Neuronal stem cell (in vitro differentiated cells): ENCODE measurements around the gene ARHGAP22.

ENCODE experiments used
- DNase-seq: peaks from one replicate; pipeline ENCODE4 v3.0.0-alpha.2; 2013; ENCODE audit warnings: low spot score
- H2AFZ ChIP-seq: one replicate; pipeline ENCODE4 v1.6.1; 2013; ENCODE audit warnings: mild to moderate bottlenecking, low read length, inconsistent platforms
- H2AK5ac ChIP-seq: 2 replicates; pipeline ENCODE4 v1.6.1; 2013; ENCODE audit warnings: low read depth, mild to moderate bottlenecking, inconsistent platforms, low read length, moderate library complexity, mixed read lengths
- H2BK120ac ChIP-seq: 2 replicates; pipeline ENCODE4 v1.6.1; 2013; ENCODE audit warnings: low read depth, mild to moderate bottlenecking, inconsistent platforms, low read length, moderate library complexity, mixed read lengths
- H2BK12ac ChIP-seq: one replicate; pipeline ENCODE4 v1.6.1; 2013; ENCODE audit warnings: low read length, inconsistent platforms
- H2BK15ac ChIP-seq: 2 replicates; pipeline ENCODE4 v1.6.1; 2013; ENCODE audit warnings: mild to moderate bottlenecking, low read length, inconsistent platforms, mixed read lengths
- H2BK5ac ChIP-seq: one replicate; pipeline ENCODE4 v1.6.1; 2013; ENCODE audit warnings: inconsistent platforms, mild to moderate bottlenecking, low read length, moderate library complexity
- H3K14ac ChIP-seq: one replicate; pipeline ENCODE4 v1.6.1; 2013; ENCODE audit warnings: low read length, inconsistent platforms
- H3K18ac ChIP-seq: 2 replicates; pipeline ENCODE4 v1.6.1; 2013; ENCODE audit warnings: low read length, inconsistent platforms
- H3K23ac ChIP-seq: 2 replicates; pipeline ENCODE4 v1.6.1; 2013; ENCODE audit warnings: low read depth, mild to moderate bottlenecking, mixed read lengths, low read length, inconsistent platforms; ENCODE audit not compliant: poor library complexity
- H3K27ac ChIP-seq: replicated peaks from 3 replicates; pipeline ENCODE4 v1.5.1; 2013; ENCODE audit warnings: low read length, inconsistent platforms
- H3K27me3 ChIP-seq, 3 experiments: 2 replicates each; pipeline ENCODE4 v1.6.1; 2013; ENCODE audit warnings: low read length in 3 of 3, mild to moderate bottlenecking in 2 of 3, inconsistent platforms in 1 of 3, low read depth in 1 of 3, mixed read lengths in 1 of 3, moderate library complexity in 1 of 3; ENCODE audit not compliant: control insufficient read depth in 3 of 3, insufficient read depth in 3 of 3
- H3K36me3 ChIP-seq, 2 donors: replicated peaks in 1 of 2; 2 replicates each; pipeline ENCODE4 v1.6.1; 2013; ENCODE audit warnings: low read length in 2 of 2; ENCODE audit not compliant: control insufficient read depth in 2 of 2, insufficient read depth in 2 of 2
- H3K4ac ChIP-seq: 2 replicates; pipeline ENCODE4 v1.6.1; 2013; ENCODE audit warnings: inconsistent platforms, mild to moderate bottlenecking, low read length, moderate library complexity
- H3K4me1 ChIP-seq, 2 donors: 1 replicate in 1 of 2; 2 replicates in 1 of 2; pipeline ENCODE4 v1.6.1; 2013; ENCODE audit warnings: low read length in 2 of 2, low read depth in 1 of 2; ENCODE audit not compliant: control insufficient read depth in 2 of 2, insufficient read depth in 1 of 2
- H3K4me2 ChIP-seq: one replicate; pipeline ENCODE4 v1.6.1; 2013; ENCODE audit warnings: mild to moderate bottlenecking, low read length, inconsistent platforms; ENCODE audit not compliant: insufficient read depth, poor library complexity, severe bottlenecking
- H3K4me3 ChIP-seq, 2 donors: 2 replicates each; pipeline ENCODE4 v1.5.1; 2013; ENCODE audit warnings: low read length in 2 of 2, mild to moderate bottlenecking in 2 of 2, inconsistent platforms in 1 of 2, moderate library complexity in 1 of 2
- H3K79me1 ChIP-seq: one replicate; pipeline ENCODE4 v1.6.1; 2013; ENCODE audit warnings: low read depth, mild to moderate bottlenecking, inconsistent platforms, low read length, moderate library complexity
- H3K9ac ChIP-seq: one replicate; pipeline ENCODE4 v1.6.1; 2013; ENCODE audit warnings: mild to moderate bottlenecking, low read depth, low read length, inconsistent platforms; ENCODE audit not compliant: poor library complexity
- H3K9me3 ChIP-seq, 2 donors: replicated peaks in 1 of 2; 2 replicates each; pipeline versions ENCODE3 to v1.6.1; 2013; ENCODE audit warnings: low read length in 2 of 2, mild to moderate bottlenecking in 2 of 2, inconsistent platforms in 1 of 2, low read depth in 1 of 2, mixed read lengths in 1 of 2, moderate library complexity in 1 of 2; ENCODE audit not compliant: control insufficient read depth in 2 of 2, insufficient read depth in 1 of 2
- H4K8ac ChIP-seq: one replicate; pipeline ENCODE4 v1.6.1; 2013; ENCODE audit warnings: low read depth, mild to moderate bottlenecking, inconsistent platforms, low read length, moderate library complexity
- H4K91ac ChIP-seq: one replicate; pipeline ENCODE4 v1.6.1; 2013; ENCODE audit warnings: low read length, low read depth, mild to moderate bottlenecking, inconsistent platforms; ENCODE audit not compliant: poor library complexity
- WGBS, 2 donors: extraction: QIAGEN DNeasy Blood & Tissue Kit; methylation state at CpG; one replicate each; pipeline ENCODE4 v1.1.7; 2013; ENCODE audit warnings: missing lambda C conversion rate in 2 of 2, mixed read lengths in 1 of 2; ENCODE audit not compliant: insufficient read length in 2 of 2, insufficient replicate concordance in 1 of 2; ENCODE audit errors: extremely low coverage in 2 of 2; 5-methylcytosine and 5-hydroxymethylcytosine counted together

The ARHGAP22 gene

DNA sequence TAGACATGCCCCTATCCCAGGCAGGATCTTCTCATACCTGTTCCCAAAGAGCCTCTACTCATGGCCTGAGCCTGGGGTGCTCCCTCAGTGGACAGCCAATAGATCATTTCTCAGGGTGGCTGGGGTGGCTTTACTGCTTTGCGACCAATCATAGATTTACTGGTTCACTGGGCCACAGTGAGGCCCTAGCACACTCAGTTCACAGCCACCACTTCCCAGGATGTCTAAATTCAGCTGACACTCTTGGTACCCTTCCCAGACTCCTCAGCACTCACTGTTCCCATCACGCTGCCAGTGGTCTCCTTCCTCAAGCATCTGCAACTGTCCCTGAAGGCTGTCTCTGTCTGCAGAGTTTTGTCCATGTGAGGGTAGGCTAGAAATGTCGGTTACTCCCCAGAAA, 50.6 kb downstream of the ARHGAP22 start:
- no peak overlapping the region for H2AK5ac ChIP-seq
- H3K23ac ChIP-seq = no peak overlapping the region
- no peaks in the 10 kb centered on the region for H3K36me3 ChIP-seq
- no peak overlapping the region for H3K9ac ChIP-seq
- no peak overlapping the region for H3K18ac ChIP-seq
- H4K91ac ChIP-seq = no peak overlapping the region
- H2AFZ ChIP-seq = no peak overlapping the region
- no peak for DNase-seq
- no peak overlapping the region for H4K8ac ChIP-seq
- H2BK15ac ChIP-seq = no peak overlapping the region
- H3K4me3 ChIP-seq = no peak overlapping the region
- no peak overlapping the region for H3K27ac ChIP-seq
- no peaks in the 10 kb centered on the region for H3K9me3 ChIP-seq
- H3K27me3 ChIP-seq = no peaks in the 10 kb centered on the region
- H3K4me2 ChIP-seq = no peak overlapping the region
- H2BK5ac ChIP-seq = no peak overlapping the region
- H3K4me1 ChIP-seq = no peaks in the 10 kb centered on the region
- no peaks in the 10 kb centered on the region for H3K79me1 ChIP-seq
- no peak overlapping the region for H2BK120ac ChIP-seq
- H3K4ac ChIP-seq = no peak overlapping the region
- no peak overlapping the region for H2BK12ac ChIP-seq
- H3K14ac ChIP-seq = no peak overlapping the region
- WGBS, 2 donors = no CpG with 5 or more reads among the region's 3 CpGs

DNA sequence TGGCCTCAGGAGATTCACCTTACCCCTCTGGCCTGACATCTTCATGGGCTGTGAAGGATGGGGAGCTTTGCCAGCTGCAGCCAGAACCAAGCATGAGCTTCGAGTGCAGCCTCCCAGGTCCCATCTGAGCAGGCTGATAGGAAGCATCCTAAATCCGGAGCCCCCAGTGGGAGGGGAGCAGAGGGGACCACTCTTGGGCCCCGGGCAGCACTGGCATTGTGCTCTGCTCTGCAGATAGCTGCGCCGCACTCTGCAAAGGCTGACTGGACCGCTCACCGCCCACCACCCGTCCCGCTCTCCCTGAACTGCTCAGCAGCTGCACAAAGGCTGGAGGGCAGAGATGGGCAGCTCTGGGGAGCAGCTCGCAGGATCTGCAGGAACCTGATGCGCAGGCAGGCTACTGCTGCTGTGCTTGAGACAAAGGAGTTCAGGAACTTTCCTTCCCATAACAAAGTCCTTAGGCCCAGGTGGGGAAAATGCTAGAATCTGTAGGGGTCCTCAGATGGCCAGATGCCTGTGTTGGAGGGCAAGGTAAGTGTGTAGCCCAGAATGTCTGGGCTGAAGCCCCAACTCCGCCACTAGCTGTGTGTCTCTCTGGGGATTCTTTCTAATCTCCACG, 51.8 kb downstream of the ARHGAP22 start:
- Histone ChIP-seq H3K4me2 (no peak overlapping the region), H2BK5ac (no peak overlapping the region), H2BK15ac (no peak overlapping the region), H3K27me3 (no peaks in the 10 kb centered on the region), H3K4me3 (no peak overlapping the region), H3K18ac (peak overlapping the region; percentile 11), H2BK120ac (no peak overlapping the region), H4K91ac (no peak overlapping the region), H4K8ac (no peak overlapping the region), H2BK12ac (peak overlapping the region; percentile 64), H3K4ac (no peak overlapping the region), H3K36me3 (no peaks in the 10 kb centered on the region), H3K79me1 (no peaks in the 10 kb centered on the region), H3K27ac (no peak overlapping the region), H2AK5ac (peak overlapping the region; percentile 29), H3K4me1 (no peaks in the 10 kb centered on the region), H3K14ac (no peak overlapping the region), H3K23ac (no peak overlapping the region), H3K9ac (no peak overlapping the region), H2AFZ (no peak overlapping the region), H3K9me3 (no peaks in the 10 kb centered on the region)
- DNase-seq = no peak
- whole genome bisulfite sequencing, 2 donors = no CpG with 5 or more reads among the region's 13 CpGs

DNA sequence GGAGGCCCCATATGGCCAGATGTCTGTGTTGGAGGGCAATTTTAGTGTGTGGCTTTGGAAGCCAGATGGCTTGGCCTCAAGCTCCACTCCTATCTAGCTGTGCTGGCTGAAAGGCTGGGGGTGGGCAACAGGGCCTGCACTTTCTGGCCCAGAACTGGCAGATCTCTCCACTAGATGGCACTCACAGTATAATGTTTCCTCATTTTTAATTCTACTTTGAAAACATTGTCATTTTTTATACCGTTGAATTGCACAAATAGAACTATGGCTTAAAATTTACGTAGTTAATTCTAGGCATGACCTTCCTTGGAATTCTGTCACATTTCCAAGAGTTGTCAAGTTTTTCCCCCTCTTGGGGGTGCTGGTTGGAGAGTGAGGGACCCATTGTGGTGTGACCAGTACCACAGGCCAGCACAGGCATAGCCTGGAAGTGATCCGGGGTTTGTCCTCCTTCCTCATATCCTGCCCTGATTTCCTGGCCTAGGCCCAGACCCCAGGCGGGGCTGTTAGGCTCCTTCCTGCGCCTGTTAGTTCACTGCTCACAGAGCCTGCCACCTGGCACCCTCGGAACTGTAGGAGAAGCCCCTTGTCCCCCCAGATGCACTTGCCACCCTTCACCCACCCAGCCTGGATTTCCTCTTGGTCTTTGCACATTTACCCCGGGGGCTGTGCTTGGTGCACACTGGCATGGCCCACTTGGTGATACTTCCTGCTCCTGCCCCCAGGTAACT, 52.8 kb downstream of the ARHGAP22 start:
- H3K4me2 ChIP-seq = no peak overlapping the region

DNA sequence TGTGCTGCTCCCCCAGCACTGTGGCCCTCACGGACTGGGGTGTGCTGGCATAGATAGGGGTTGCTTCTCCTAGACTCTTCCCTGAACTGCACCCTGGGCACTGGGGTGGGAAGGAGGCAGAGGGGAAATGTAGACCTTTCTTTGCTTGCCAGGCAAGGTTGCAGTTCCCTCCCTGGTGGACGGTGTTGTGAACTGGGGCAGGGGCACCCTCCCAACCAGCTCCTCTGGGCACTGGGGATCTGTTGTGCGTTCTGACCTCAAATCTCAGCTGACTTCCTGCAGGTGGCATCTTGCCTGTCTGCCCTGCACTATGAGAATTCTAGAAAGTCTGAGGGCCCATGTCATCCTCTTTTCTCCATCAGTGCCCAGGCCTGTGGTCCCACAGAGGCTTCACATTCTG, 53.9 kb downstream of the ARHGAP22 start:
- Histone ChIP-seq H2AK5ac (no peak overlapping the region), H3K4ac (no peak overlapping the region), H3K36me3 (no peaks in the 10 kb centered on the region), H3K9me3 (no peaks in the 10 kb centered on the region), H2BK120ac (no peak overlapping the region), H3K4me2 (no peak overlapping the region), H3K18ac (no peak overlapping the region), H2AFZ (no peak overlapping the region), H4K91ac (no peak overlapping the region), H3K9ac (no peak overlapping the region), H2BK12ac (no peak overlapping the region), H3K27ac (no peak overlapping the region), H2BK15ac (no peak overlapping the region), H2BK5ac (no peak overlapping the region), H3K27me3 (no peaks in the 10 kb centered on the region), H3K4me1 (no peaks in the 10 kb centered on the region), H4K8ac (no peak overlapping the region), H3K79me1 (no peaks in the 10 kb centered on the region), H3K14ac (no peak overlapping the region), H3K4me3 (no peak overlapping the region), H3K23ac (no peak overlapping the region)
- no peak for DNase-seq
- no CpG with 5 or more reads among the region's 3 CpGs for WGBS, 2 donors

More for the DNA sequence above, 52.8 kb downstream of the ARHGAP22 start:
- no CpG with 5 or more reads among the region's 7 CpGs for WGBS, 2 donors
- no peak overlapping the region for H3K27ac ChIP-seq
- peak overlapping the region; percentile 46 for H3K18ac ChIP-seq
- no peak overlapping the region for H2AFZ ChIP-seq
- no peak overlapping the region for H3K4me3 ChIP-seq
- no peak overlapping the region for H3K4ac ChIP-seq
- H2BK5ac ChIP-seq = no peak overlapping the region
- peak overlapping the region; percentile 5 for H2AK5ac ChIP-seq
- DNase-seq = peak; percentile 18
- H4K91ac ChIP-seq = no peak overlapping the region
- peak overlapping the region; percentile 5 for H2BK15ac ChIP-seq
- H3K27me3 ChIP-seq = no peaks in the 10 kb centered on the region
- no peaks in the 10 kb centered on the region for H3K79me1 ChIP-seq
- H3K23ac ChIP-seq = peak overlapping the region; percentile 1
- no peak overlapping the region for H2BK120ac ChIP-seq
- H4K8ac ChIP-seq = no peak overlapping the region
- H2BK12ac ChIP-seq = no peak overlapping the region
- no peak overlapping the region for H3K14ac ChIP-seq
- H3K9me3 ChIP-seq = no peaks in the 10 kb centered on the region
- H3K36me3 ChIP-seq = no peaks in the 10 kb centered on the region
- no peak overlapping the region for H3K9ac ChIP-seq
- H3K4me1 ChIP-seq = no peaks in the 10 kb centered on the region
